Neuron (in vitro differentiated cells): ENCODE results near the gene ABITRAM.
"Not testable (repeated sequence)": the region's sequence is repeated elsewhere in the genome, so short reads cannot be mapped to it uniquely, and the experiment has no call there.

ENCODE experiments used
- H2AFZ ChIP-seq: one replicate; pipeline ENCODE4 v1.6.1; 2013; ENCODE audit warnings: low read depth, mild to moderate bottlenecking, inconsistent platforms, low read length, moderate library complexity
- H3K27me3 ChIP-seq: one replicate; pipeline ENCODE4 v1.6.1; 2013; ENCODE audit warnings: low read length; ENCODE audit not compliant: insufficient read depth
- H3K36me3 ChIP-seq: one replicate; pipeline ENCODE4 v1.6.1; 2013; ENCODE audit warnings: low read length; ENCODE audit not compliant: insufficient read depth
- H3K4me1 ChIP-seq: one replicate; pipeline ENCODE4 v1.6.1; 2013; ENCODE audit warnings: low read length; ENCODE audit not compliant: insufficient read depth
- H3K4me3 ChIP-seq: 2 replicates; pipeline ENCODE4 v1.5.1; 2013; ENCODE audit warnings: mild to moderate bottlenecking, low read length, moderate library complexity
- H3K9me3 ChIP-seq: one replicate; pipeline ENCODE4 v1.6.1; 2013; ENCODE audit warnings: low read length

ABITRAM gene

GRCh38 chr9:108939975-108940374 lies 5.8 kb downstream of the ABITRAM start:
- no peaks in the 10 kb centered on the region for H3K9me3 ChIP-seq

GRCh38 chr9:108950168-108950567 lies 16.0 kb downstream of the ABITRAM start:
- Histone ChIP-seq H3K4me3 (no peak overlapping the region), H3K36me3 (peaks cover 14% of the 10 kb centered on the region), H3K27me3 (no peaks in the 10 kb centered on the region), H3K4me1 (no peaks in the 10 kb centered on the region), H2AFZ (no peak overlapping the region), H3K9me3 (no peaks in the 10 kb centered on the region)

More at GRCh38 chr9:108939975-108940374, 5.8 kb downstream of the ABITRAM start:
- no peak overlapping the region for H2AFZ ChIP-seq
- peaks cover 5% of the 10 kb centered on the region for H3K4me1 ChIP-seq
- no peaks in the 10 kb centered on the region for H3K27me3 ChIP-seq
- no peak overlapping the region for H3K4me3 ChIP-seq
- peaks cover 46% of the 10 kb centered on the region for H3K36me3 ChIP-seq

GRCh38 chr9:108951578-108951977 lies 17.4 kb downstream of the ABITRAM start:
- H3K4me1 ChIP-seq = no peaks in the 10 kb centered on the region
- no peaks in the 10 kb centered on the region for H3K27me3 ChIP-seq
- no peak overlapping the region for H3K4me3 ChIP-seq
- peaks cover 18% of the 10 kb centered on the region for H3K36me3 ChIP-seq
- no peaks in the 10 kb centered on the region for H3K9me3 ChIP-seq
- H2AFZ ChIP-seq = no peak overlapping the region

GRCh38 chr9:108953983-108954574 lies 19.9 kb downstream of the ABITRAM start:
- Histone ChIP-seq H3K36me3 (peaks cover 10% of the 10 kb centered on the region), H2AFZ (no peak overlapping the region), H3K27me3 (no peaks in the 10 kb centered on the region)

GRCh38 chr9:108956022-108956630 lies 21.9 kb downstream of the ABITRAM start:
- H3K4me1 ChIP-seq = no peaks in the 10 kb centered on the region
- H3K4me3 ChIP-seq = no peak overlapping the region
- H3K27me3 ChIP-seq = no peaks in the 10 kb centered on the region
- no peaks in the 10 kb centered on the region for H3K9me3 ChIP-seq
- H3K36me3 ChIP-seq = peaks cover 17% of the 10 kb centered on the region
- H2AFZ ChIP-seq = no peak overlapping the region

More at GRCh38 chr9:108953983-108954574, 19.9 kb downstream of the ABITRAM start:
- H3K9me3 ChIP-seq = no peaks in the 10 kb centered on the region
- H3K4me1 ChIP-seq = no peaks in the 10 kb centered on the region
- no peak overlapping the region for H3K4me3 ChIP-seq

- Histone ChIP-seq H3K9me3 (no peaks in the 10 kb centered on the region), H2AFZ (no peak overlapping the region), H3K4me3 (no peak overlapping the region), H3K27me3 (no peaks in the 10 kb centered on the region), H3K4me1 (no peaks in the 10 kb centered on the region), H3K36me3 (peaks cover 21% of the 10 kb centered on the region)
These were observed 22.4 kb downstream of the ABITRAM start for GRCh38 chr9:108956631-108957026.

- no peaks in the 10 kb centered on the region for H3K4me1 ChIP-seq
- peaks cover 36% of the 10 kb centered on the region for H3K36me3 ChIP-seq
- no peak overlapping the region for H2AFZ ChIP-seq
- no peaks in the 10 kb centered on the region for H3K27me3 ChIP-seq
- H3K9me3 ChIP-seq = no peaks in the 10 kb centered on the region
- H3K4me3 ChIP-seq = no peak overlapping the region
These were observed 26.1 kb downstream of the ABITRAM start for GRCh38 chr9:108960331-108960730.

- H3K9me3 ChIP-seq = no peaks in the 10 kb centered on the region
- no peak overlapping the region for H3K4me3 ChIP-seq
- H3K36me3 ChIP-seq = peaks cover 42% of the 10 kb centered on the region
- no peak overlapping the region for H2AFZ ChIP-seq
- no peaks in the 10 kb centered on the region for H3K27me3 ChIP-seq
- H3K4me1 ChIP-seq = no peaks in the 10 kb centered on the region
These were observed 27.0 kb downstream of the ABITRAM start for GRCh38 chr9:108961151-108961550.

GRCh38 chr9:108963459-108964143 lies 29.4 kb downstream of the ABITRAM start:
- Histone ChIP-seq H3K4me1 (no peaks in the 10 kb centered on the region), H3K4me3 (no peak overlapping the region), H3K9me3 (no peaks in the 10 kb centered on the region), H2AFZ (no peak overlapping the region), H3K27me3 (no peaks in the 10 kb centered on the region), H3K36me3 (peaks cover 62% of the 10 kb centered on the region)

GRCh38 chr9:108967916-108968315 lies 33.7 kb downstream of the ABITRAM start:
- no peak overlapping the region for H2AFZ ChIP-seq
- no peaks in the 10 kb centered on the region for H3K27me3 ChIP-seq
- no peaks in the 10 kb centered on the region for H3K4me1 ChIP-seq
- peaks cover 5% of the 10 kb centered on the region for H3K9me3 ChIP-seq
- no peak overlapping the region for H3K4me3 ChIP-seq
- H3K36me3 ChIP-seq = peaks cover 65% of the 10 kb centered on the region

GRCh38 chr9:108971392-108971791 lies 37.2 kb downstream of the ABITRAM start:
- H3K36me3 ChIP-seq = peaks cover 52% of the 10 kb centered on the region
- not testable (repeated sequence) for H3K4me3 ChIP-seq, H3K4me1 ChIP-seq, H3K9me3 ChIP-seq, H3K27me3 ChIP-seq, H2AFZ ChIP-seq

- Histone ChIP-seq H3K27me3 (no peaks in the 10 kb centered on the region), H2AFZ (no peak overlapping the region), H3K9me3 (peaks cover 5% of the 10 kb centered on the region), H3K4me3 (no peak overlapping the region), H3K36me3 (peaks cover 46% of the 10 kb centered on the region), H3K4me1 (no peaks in the 10 kb centered on the region)
These were observed 38.0 kb downstream of the ABITRAM start for GRCh38 chr9:108972186-108972585.

- Histone ChIP-seq H3K27me3 (no peaks in the 10 kb centered on the region), H2AFZ (no peak overlapping the region), H3K36me3 (peaks cover 45% of the 10 kb centered on the region), H3K4me3 (no peak overlapping the region), H3K4me1 (no peaks in the 10 kb centered on the region), H3K9me3 (peaks cover 5% of the 10 kb centered on the region)
These were observed 38.5 kb downstream of the ABITRAM start for GRCh38 chr9:108972626-108973209.
